DMS 273 (cell line): ENCODE data around the gene IL17RB.
A peak's percentile ranks its signal among the peaks of the same experiment; 100 is the strongest.

Source experiments
- DNase-seq: peaks from one replicate; lab custom pipeline; 2025; ENCODE audit not compliant: unreplicated experiment; lab: John Stamatoyannopoulos, UW

IL17RB gene

GRCh38 chr3:53828581-53828980 is 17.8 kb upstream of the IL17RB start:
- no peak for DNase-seq

- no peak for DNase-seq
These were observed 16.8 kb upstream of the IL17RB start for GRCh38 chr3:53829605-53830004.

GRCh38 chr3:53830944-53831343 is 15.4 kb upstream of the IL17RB start:
- no peak for DNase-seq

- no peak for DNase-seq
These were observed 13.2 kb upstream of the IL17RB start for GRCh38 chr3:53833053-53833645.

DNA sequence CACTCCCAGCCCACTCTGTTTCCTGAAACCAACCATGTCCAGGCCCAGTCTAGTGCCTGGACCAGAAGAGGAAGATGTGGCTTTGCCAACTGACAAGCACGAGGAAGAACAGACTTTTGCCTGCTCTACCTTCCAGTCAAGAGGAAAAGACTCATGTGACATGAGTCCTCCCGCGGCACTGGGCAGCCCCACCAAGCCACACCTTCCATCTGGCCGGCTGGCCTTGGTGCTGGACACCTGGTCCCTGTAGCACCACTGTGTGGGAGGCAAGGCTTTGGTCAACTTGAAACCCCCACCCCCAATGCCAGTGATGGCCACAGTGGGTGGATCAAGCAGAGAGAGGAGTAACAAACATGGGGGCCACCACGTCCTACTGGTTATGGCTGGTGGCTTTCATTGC is 12.7 kb upstream of the IL17RB start:
- DNase-seq, result no peak

DNA sequence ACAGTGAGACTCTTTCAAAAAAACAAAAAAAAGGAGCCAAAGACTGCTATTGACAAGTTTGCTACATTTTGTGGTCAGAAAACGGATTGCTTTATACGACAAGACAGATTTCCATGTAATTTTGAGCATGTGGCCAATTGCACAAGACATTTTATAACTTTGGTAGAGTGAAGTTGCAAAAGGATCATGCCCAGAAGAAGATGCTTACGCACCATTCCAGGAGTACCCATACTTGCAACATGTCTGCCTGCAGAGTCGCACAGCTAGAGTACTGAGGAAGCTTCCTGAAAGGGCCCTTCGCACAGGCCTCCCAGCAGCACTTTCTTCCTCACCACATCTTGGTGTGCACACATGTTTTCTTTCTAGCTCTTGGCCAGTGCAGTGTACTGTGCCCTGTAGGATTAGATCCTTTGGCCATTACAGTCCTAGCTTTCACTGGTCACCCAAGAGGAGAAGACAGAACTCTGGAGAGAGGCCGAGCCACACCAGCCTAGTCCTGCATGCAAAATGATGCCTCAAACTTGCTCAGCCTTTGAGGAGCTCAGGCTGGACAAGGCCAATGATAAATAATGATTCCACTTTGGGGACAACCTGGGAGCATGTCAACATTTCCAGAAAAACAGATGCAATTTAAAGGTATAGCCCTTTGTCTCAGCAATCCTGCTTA is 11.8 kb upstream of the IL17RB start:
- DNase-seq, result no peak

DNA sequence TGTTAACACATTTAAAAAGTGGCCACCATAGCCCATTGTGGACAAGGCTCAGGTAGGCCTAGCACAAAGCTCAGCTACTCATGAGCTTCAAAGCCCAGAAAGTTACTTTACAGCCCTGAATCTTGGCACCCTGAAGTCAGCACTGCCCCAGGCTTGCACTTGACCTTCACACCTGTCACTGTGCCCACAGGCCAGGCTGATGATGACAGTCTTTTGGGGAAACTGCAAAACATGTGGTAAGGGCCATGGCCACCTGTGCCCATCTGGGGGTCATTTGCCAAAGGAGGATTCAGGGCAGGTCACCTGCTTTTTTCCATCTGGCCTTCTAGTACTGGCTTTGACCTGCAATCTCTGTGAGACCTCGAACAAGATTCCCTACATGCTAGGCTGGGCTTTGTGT is 11.1 kb upstream of the IL17RB start:
- no peak for DNase-seq

DNA sequence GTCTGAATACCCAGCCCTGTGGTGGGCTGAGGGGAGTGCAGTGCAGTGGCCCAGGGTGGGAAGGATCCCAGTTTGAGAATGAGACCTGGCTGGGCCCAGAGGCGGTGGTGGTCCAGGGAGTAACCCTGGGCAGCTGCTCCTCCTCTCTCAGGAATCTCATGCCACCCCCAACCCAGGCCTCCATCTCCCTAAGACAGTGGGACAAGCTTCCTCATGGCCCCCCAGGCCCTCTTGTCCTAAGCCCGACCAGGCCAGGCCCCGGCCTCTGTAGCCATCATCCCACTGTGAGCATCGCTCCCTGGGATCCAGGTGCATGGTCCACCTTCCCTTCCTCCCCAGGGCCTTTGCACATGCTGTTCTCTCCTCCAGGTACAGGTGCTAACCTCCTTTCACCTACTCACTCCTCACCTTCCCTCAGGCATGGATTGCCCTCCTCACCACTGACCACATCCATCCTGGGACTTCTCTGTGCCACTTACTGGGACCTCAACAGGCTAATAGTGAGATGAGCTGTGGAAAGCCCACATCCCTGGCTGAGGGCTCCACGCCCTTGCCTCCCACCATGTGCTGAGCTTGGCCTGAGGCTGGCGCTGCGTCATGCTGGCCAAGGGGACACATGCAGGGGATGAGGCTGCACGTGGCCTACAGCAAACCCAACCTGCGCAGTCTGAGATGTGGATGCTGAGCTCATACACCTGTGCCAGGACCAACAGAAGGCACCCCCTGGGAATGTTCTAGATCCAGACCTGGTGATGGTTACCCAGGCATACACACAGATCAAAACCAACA is 10.1 kb upstream of the IL17RB start:
- DNase-seq, result no peak

DNA sequence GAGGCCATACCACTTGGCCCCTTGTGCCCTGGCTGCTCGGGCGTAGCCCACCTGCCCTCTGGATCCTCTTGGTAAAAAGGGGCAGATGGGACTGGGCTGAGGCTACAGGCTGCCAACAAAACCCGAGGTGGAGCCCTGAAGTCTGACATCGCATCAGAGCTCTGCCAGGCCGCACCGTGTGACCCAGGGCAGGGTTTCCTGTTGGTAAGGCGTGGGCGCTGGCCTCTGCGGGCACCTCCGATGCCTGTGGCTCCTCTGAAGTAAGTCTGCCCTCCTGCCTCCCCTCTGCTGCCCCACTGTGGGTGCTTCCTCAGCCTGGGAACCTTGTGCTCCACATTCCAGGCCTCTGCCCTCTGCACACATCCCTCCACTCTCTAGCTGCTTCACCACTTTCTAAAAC is 9.0 kb upstream of the IL17RB start:
- no peak for DNase-seq

DNA sequence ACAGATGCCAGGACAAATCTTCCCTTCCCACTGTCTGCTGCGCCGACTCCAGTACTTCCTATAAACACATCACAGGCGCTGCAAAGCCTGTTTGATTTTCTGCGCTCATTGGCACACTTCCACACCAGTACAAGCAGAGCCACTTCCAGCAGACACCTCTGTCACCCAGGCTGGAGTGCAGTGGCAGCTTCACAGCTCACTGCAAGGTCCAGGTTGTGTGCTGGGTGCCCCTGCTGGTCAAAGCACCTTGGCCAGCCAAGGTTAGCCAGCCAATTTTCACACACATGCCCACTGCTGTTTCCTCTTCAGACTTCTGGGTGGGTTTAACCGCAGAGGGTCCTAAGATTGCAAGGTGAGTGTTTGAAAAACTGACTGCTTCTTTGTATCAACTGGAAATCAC is 5.1 kb upstream of the IL17RB start:
- DNase-seq, result no peak

- DNase-seq, result peak; percentile 36
These were observed 3.8 kb upstream of the IL17RB start for GRCh38 chr3:53842436-53843194.

DNA sequence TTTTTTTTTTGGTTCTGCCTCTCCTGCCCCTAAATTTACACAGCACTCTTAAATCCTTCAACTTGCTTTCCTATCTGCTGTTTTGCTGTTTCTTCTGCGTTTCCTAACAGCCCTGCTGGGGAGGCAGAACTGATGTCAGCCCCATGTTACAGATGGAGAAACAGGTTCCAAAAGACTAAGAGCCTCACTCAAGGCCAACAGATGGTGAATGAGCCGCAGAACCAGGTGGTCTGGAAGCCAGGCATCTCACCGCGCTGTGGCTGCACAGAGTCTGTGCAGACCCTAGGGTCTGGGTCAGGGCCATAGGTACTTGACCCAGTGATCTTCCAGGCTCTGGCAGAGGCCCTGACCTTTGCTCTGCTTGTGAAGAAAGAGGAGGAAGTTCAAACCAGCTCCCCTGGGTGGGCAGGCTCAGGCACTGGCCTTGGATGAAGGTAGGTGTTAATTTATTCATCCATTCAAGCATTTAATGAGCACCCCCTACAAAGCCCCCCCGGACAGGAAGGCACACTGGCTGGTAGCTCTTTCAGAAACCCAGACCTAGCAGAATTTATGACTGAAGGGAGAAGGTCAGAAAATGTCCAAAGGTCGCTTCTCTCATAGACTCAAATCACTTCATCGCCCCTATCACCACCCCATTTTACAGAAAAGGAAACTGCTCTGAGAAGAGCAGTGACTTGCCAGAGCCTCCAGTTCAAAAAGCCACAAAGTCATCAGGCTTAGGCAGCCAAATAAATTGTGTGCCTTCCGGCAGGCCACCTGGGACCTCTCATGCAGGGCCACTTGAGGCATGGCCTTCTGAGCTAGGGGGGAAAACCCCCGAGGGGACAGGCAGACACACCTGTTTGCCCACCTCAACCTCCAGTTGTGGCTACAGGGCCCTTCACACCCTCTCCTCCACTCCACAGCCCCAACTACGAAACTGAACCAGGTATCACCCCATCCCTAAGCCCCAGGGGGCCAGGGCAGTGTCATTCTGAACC is 2.9 kb upstream of the IL17RB start:
- DNase-seq, result peak; percentile 80

DNA sequence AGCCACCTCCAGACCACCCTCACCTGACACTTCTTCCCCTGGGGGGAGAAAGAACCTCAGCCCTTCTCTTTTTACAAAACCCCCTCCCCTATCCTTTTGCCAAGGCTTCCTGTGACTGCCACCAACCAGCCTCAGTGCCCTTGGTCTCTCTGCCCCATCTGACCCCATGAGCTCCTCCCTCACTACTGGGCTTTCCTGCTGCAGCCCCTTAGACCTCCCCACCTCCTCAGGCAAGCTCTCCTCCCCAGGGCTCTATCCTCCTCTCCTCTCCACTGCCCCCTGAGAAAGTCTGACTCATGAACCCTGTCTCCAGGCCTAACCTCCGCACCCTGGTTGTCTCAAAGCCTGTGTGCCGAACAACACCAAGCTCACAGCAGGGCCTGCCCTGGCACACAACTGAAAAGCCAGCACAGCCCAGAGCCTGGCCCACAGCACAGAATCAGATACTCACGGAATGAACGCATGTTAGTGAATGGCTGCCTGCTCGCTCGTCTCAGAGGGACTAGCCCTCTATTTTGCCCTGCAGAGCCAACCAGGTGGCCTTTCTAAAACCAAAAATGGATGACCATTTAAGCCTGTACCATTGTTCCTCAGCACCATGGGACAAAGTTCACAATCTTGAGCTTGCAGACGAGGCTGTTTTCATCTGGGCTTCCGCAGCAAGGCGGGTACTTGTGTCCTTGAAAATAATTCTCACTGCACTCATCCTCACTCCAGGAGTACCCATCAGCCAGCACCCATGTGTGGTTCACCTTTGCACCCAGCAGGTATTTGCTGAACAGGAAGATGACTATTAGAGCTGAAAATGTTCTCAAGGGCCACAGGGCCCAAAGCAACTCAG is 1.9 kb upstream of the IL17RB start:
- DNase-seq, result peak; percentile 22

GRCh38 chr3:53845103-53845880 is 1.1 kb upstream of the IL17RB start:
- DNase-seq, result peak; percentile 66

- no peak for DNase-seq
These were observed 561 bp upstream of the IL17RB start for GRCh38 chr3:53845881-53846133.

GRCh38 chr3:53846851-53847155 is 435 bp downstream of the IL17RB start:
- no peak for DNase-seq

- no peak for DNase-seq
These were observed 3.5 kb downstream of the IL17RB start for GRCh38 chr3:53849916-53850315.

DNA sequence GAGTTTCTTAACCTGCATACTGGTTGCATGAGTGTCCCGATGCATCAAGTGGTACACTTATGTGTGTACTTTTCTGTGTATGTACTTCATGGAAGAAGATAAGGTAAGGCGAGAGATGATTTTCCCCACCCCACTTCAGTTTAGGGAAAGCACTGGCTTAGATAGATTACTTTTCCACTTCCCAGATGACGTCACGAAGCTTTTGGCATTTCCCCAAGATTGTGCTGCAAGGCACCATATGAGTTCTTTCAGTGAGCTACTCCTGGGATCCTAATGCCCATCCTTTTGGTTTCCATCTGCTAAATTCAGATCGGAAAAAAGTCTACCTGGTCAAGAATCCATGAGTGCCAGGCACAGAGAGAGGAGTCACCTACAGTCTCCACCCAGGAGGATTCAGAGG is 4.5 kb downstream of the IL17RB start:
- DNase-seq, result peak; percentile 21

- DNase-seq, result no peak
These were observed 10.6 kb downstream of the IL17RB start for GRCh38 chr3:53856964-53857363.
